ENCODE data around the gene CLDN5.

CLDN5 gene

GRCh38 chr22:19522190-19522880 lies 1.9 kb downstream of the CLDN5 start:
- DNase-seq (ENCODE audit: low spot score), result peak; percentile 46

GRCh38 chr22:19520566-19521305 lies 3.5 kb downstream of the CLDN5 start:
- DNase-seq (ENCODE audit: low spot score), result no peak

GRCh38 chr22:19520007-19520406 lies 4.2 kb downstream of the CLDN5 start:
- DNase-seq (ENCODE audit: low spot score), result peak; percentile 29

- DNase-seq (ENCODE audit: low spot score), result peak; percentile 34
Observed at GRCh38 chr22:19519041-19519926, 4.9 kb downstream of the CLDN5 start.

GRCh38 chr22:19518635-19519034 lies 5.6 kb downstream of the CLDN5 start:
- DNase-seq (ENCODE audit: low spot score), result peak; percentile 22

- no peak for DNase-seq (ENCODE audit: low spot score)
Observed at GRCh38 chr22:19517919-19518611, 6.1 kb downstream of the CLDN5 start.

- no peak for DNase-seq (ENCODE audit: low spot score)
Observed at GRCh38 chr22:19517171-19517500, 7.1 kb downstream of the CLDN5 start.

- no peak for DNase-seq (ENCODE audit: low spot score)
Observed at GRCh38 chr22:19516378-19517170, 7.6 kb downstream of the CLDN5 start.

- no peak for DNase-seq (ENCODE audit: low spot score)
Observed at GRCh38 chr22:19515654-19516377, 8.4 kb downstream of the CLDN5 start.

- DNase-seq (ENCODE audit: low spot score), result no peak
Observed at GRCh38 chr22:19514831-19515565, 9.2 kb downstream of the CLDN5 start.

GRCh38 chr22:19513823-19514222 lies 10.4 kb downstream of the CLDN5 start:
- no peak for DNase-seq (ENCODE audit: low spot score)

- no peak for DNase-seq (ENCODE audit: low spot score)
Observed at GRCh38 chr22:19510919-19511341, 13.3 kb downstream of the CLDN5 start.

- no peak for DNase-seq (ENCODE audit: low spot score)
Observed at GRCh38 chr22:19509923-19510322, 14.3 kb downstream of the CLDN5 start.

- DNase-seq (ENCODE audit: low spot score), result no peak
Observed at GRCh38 chr22:19509191-19509590, 15.0 kb downstream of the CLDN5 start.

GRCh38 chr22:19508024-19508776 lies 16.0 kb downstream of the CLDN5 start:
- DNase-seq (ENCODE audit: low spot score), result no peak

GRCh38 chr22:19507534-19507861 lies 16.7 kb downstream of the CLDN5 start:
- no peak for DNase-seq (ENCODE audit: low spot score)

GRCh38 chr22:19506212-19506611 lies 18.0 kb downstream of the CLDN5 start:
- no peak for DNase-seq (ENCODE audit: low spot score)

- DNase-seq (ENCODE audit: low spot score), result no peak
Observed at GRCh38 chr22:19505735-19506126, 18.5 kb downstream of the CLDN5 start.
